ENCODE measurements around the gene WFDC1.

The WFDC1 gene

DNA sequence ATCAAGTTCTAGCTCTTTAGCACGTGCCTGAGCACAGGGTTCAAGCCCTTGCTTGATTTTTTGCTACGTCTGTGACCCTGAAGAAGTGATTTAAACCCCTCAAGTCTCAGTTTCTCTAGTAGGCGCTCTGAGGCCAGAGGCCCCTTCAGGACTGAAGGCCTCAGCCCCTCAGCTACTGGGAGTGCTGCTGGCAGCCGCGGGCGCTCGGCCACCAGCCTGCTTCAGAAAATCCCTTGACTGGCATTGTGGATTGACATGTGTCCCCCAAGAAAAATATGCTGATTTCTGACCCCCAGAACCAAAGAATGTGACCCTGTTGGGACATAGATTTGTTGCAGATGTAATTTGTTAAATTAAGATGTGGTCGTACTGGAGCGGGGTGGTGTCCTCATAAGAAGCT lies 20.2 kb upstream of the WFDC1 start:
- no peak for DNase-seq

DNA sequence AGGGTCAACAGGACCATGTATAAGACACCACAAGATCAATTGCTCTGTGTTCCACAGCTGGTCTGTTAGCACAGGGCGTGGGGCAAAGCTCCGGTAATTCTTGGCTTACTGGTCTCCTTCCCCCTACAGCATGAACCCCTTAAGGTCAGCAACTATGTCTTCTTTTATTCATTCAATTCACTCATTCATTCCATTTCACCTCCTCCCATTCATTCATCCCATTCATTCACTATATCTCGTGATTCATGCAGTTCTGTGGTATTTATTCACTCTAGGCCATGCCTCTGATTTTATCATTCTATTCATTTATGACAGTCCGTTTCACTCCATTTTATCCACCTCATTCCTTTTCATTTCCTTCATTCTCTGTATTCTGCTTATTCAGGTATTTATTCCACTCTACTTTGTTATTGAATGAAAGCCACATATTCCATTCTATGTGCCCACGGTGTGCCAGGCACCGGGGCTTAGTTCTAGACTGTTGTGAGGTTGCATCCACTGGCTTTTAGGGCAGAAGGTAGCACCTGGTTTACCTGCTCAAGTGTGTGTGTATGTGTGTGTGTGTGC lies 19.0 kb upstream of the WFDC1 start:
- no peak for DNase-seq

DNA sequence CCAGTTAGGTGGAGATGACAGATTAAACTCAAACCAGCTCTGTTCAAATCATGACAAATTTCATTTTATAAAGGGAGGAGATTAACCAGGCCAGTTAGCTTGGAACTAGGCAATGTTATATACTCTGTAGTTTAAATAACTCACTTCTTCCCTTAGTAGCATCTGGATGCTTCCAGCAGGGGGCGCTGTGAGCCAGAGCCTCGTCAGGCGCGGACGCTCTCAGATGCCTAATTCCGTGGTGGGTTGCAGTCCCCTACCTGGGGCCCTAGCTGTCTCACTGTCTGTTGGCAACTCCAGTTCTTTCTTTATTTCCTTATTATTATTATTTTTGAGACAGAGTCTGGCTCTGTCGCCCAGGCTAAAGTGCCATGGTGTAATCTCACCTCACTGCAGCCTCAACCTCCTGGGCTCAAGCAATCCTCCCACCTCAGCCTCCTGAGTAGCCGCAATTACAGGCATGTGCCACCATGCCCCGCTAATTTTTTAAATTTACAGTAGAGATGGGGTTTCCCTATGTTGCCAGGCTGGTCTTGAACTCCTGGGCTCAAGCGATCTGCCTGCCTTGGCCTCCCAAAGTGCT lies 17.3 kb upstream of the WFDC1 start:
- DNase-seq, result peak; percentile 62 to 67

DNA sequence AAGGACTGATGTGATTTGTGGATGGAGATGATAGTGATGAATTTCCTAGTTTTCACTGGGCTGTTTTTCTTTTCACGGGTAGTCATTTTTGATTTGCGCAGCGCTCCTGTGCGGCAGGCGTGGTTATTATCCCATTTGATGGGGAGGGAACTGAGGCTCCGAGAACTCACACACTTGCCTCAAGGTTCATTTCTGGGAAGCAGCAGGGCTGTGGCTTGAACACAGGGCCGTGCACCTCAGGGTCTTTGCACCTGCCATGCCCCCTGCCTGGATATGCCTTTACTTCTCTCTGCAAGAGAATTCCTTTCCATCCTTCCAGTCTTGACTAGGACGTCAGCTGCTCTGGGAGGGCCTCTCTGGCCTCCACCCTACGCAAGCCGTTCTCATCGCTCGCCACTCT lies 16.3 kb upstream of the WFDC1 start:
- no peak for DNase-seq

DNA sequence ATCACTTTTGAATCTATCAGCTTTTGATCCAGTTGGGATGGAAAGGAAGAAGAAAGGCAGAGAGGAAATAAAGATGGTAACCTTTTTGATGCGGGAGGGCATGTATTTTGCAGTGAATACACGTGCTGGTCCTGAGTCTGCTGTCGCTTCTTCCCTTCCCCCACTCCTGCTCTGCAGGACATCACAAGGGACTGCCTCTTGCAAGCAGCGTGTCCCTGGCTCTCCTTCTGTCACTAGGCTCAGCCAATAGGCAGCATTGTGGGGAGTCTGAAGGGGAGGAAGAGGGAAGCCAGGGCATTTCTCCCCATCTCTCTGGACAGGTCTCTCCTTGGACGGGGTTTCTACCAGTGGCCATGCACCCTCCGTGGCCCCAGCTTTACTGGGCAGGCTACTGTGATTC lies 15.7 kb upstream of the WFDC1 start:
- no peak for DNase-seq

DNA sequence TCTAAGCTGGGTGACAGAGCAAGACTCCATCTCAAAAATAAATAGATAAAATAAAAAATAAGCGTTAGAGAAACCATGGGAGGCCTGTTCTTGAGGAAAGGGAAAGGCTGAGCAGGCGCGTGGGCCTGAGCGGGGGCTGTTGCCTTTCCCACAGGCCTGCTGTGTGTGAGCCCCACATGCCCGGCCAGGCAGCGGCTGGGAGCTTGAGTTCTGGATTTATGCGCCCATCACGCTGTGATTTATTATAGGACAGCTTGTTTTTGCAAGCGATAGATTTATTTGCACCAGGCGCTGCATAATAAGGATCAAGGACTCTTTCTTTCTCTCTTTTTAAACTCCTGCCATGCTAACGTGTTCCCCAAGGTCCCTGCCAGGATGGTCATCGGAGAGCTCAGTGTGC lies 14.8 kb upstream of the WFDC1 start:
- no peak for DNase-seq

DNA sequence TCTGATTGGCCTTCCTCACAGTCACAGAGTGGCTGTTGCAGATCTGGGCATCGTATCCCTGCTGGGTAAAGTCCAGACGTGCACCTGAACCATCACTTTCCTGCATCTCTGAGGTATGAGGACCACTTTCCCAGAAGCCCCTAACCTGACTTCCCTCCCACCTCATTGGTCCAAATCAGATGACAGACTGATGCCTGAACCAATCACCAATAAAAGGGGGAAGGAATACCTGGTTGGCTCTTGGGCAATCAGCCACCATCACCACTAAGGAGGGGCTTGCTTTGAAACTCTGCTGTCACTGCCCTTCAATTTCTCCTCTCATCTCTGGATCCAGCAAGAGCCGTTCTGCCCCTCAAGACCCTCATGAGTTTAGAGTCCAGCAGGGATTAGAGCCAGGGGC lies 13.6 kb upstream of the WFDC1 start:
- DNase-seq, result no peak

DNA sequence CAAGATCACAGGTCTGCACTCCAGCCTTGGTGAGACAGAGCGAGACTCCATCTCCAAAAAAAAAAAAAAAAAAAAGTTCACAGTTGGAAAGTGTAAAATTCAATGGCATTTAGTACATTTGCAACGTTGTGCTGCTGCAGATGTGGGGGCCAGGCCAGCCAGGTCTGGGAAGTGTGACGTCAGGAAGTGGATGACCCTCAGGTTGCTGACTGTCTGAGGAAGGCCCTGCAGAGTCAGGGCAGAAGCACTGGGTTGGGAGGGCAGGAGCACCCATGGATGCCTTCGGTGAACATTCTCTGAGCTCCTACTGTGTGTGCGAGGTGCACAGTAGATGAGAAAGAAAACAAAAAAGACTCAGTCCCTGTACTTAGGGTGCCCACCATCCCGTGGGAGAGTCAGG lies 12.1 kb upstream of the WFDC1 start:
- no peak for DNase-seq

DNA sequence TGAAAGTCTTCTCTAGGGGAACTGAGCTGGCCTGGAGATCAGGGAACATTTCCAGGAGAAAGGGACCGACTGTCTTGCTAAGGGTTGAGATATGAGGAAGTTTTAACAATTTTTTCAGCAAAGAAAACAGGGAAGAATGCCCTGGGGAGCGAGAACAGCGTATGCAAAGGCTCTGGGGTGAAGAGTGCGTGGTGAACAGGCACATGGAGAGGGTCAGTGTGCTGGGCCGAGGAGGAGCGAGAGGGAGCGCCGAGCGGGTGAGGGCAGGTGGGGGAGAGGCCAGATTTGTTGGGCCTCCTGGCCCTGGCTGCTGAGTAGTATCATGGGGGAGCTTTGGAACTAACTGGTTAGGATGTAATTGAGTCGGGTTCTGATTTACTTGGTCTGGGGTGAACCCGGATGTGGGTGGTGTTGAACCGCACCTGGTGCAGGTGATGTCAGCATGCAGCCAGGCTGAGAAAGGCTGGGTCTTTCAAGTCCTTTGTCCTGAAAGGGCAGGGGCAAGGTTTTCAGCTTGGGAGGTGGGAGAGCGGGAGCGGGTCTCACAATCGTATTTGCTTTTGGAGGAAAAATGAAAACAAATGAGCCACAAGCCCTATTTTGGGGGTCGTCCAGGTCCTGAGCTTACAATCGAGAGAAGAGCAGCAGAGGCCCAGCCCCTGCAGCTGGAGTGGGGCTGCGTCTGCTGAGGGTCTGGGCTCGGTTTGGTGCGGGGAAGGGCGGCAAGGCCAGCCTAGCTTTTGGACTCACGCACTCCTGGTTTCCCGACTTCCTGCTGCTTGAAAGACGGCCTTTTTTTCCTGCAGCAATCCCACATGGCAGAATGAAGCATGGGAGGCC lies 11.1 kb upstream of the WFDC1 start:
- no peak for DNase-seq

DNA sequence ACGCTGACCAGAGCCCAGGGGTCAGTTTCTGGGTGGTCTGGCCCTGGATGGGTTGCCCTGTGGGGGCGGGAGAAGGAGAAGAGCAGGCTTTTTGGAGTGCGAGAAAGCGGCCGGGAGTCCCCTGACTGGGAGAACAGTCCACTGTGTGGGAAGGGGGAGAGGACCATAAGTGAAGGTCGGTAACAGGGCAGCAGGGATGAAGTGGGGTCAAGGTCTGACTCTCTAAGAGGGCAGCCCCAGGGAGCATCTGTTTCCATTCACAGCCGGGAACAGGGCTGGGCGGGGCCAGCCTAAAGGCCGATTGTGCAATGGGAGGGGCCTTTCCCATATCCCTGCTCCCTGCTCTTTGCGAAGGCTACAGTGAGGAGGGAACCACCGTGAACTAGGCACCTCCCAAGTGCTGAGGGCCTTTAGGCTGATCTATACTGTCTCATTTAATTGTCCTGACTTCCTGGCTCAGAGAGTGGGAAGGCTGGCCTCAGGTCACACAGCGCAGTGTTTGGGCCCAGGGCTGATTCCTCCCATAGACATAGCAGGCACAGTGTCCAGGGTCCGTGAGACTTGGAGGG lies 10.4 kb upstream of the WFDC1 start:
- DNase-seq, result no peak

DNA sequence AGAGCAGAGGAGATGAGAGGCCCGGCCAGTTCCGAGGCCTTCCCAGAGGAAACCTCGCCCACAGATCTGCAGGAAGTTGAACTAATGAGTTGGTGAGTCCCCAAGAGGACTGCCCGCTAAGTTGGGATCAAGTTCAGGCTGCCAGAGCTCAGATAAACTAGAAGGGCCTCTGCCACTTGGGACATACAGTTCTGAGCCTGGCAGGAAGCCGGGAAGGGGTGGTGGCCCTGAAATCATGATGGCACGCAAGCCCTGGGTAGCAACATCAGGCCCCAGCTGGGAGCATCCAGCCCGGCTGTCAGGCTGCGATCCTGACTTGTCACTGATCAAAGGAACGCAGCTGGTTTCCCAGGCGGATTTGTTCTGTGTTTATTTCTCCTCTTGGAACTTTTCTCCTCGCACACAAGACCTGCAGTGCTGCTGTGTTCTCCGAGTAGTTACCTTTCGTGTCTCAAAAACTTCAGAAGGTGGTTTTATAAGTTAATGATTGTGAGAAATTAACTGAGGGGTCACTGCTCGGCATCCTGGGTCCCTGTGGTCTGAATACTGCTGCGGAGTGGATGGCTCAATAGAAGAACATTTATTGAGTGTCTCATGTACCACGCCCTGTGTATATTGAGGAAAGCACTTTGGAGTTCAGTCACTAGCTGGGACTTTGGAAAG lies 8.0 kb upstream of the WFDC1 start:
- DNase-seq, result no peak

DNA sequence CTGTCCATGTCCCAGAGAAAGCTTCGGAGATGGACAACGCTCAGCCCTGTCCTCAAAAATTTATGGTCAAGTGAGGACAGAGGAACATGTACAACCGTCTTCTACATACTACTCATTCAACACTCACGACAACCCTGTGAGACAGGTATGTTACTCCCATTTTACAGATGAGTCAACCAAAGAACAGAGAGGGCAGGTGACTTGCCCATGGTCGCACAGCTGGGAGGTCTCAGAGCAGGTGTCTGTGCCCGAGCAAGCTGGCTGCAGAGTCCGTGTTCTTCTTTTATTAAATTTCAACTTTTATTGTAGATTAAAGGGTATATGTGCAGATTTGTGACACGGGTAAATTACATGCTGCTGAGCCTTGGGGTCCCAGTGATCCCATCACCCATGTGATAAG lies 5.8 kb upstream of the WFDC1 start:
- DNase-seq, result no peak

DNA sequence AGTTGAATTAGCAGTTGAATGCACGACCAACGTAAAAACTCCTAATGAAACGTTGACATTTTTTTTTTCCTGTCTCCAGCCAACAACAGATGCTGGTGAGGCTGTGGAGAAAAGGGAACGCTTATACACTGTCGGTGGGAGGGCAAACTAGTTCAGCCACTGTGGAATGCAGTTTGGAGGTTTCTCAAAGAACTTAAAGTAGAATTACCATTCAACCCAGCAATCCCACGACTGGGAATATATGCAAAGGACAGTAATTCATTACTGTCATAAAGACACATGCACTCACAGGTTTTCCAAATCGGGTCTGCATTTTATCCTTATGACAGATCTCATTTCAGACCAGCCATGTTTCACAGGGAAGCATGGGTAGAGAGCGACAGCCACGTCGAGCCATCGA lies 3.5 kb upstream of the WFDC1 start:
- no peak for DNase-seq

DNA sequence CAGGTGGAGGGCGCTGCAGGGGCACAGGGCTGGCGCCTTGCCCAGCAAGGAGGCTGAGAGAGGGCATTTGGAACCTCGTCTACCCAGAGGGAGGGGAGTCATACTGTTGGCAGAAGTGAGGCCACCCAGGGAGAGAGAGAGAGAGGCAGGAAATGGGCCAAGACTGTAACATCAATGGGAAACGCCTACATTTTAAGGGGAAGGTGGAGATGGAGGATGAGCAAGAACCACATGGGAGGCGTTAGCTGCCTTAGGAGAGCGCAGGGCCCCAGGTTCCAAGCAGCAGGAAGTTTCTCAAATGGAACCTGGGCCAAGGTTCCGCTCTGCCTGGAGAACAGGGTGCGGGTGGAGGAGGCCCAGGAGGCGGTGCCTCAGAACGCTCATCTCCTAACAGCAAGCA lies 2.7 kb upstream of the WFDC1 start:
- DNase-seq, result no peak

DNA sequence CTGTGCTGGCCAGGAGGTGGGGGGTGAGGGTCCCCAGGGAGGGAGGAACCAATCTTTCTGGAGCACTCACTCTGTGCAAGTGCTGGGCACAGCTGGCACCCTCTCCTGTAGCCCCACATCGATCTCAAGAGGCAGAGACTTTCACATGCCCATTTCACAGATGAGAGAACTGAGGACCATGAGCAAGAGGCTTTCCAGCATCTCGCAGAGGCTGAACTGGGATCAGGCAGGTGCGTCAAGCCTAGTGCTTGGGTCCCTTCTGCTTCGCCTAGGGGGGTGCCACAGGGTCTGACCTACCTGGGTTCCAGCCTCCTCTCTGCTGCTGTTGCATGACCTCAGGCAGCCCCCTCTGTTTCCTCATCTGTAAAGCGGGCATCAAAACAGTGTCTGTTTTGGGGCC lies 1.3 kb upstream of the WFDC1 start:
- no peak for DNase-seq

DNA sequence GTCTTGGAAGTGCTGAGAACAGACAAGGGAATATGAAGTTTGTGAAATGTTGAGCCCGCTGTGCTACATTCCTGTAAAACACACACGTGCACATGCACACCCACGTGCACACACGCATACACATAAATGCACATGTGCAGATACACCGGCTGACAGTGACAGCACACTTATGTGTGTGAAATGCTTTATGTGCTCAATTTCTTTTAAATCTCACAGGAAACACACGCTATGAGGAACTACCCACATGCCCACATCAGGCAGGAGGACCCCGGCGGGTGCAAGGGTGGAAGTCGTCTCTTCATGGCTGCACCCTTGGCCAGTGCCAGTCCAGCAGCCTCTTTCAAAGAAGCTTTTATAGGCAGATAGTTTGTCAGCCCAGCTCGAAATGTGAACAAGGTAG lies 561 bp upstream of the WFDC1 start:
- DNase-seq, result no peak

DNA sequence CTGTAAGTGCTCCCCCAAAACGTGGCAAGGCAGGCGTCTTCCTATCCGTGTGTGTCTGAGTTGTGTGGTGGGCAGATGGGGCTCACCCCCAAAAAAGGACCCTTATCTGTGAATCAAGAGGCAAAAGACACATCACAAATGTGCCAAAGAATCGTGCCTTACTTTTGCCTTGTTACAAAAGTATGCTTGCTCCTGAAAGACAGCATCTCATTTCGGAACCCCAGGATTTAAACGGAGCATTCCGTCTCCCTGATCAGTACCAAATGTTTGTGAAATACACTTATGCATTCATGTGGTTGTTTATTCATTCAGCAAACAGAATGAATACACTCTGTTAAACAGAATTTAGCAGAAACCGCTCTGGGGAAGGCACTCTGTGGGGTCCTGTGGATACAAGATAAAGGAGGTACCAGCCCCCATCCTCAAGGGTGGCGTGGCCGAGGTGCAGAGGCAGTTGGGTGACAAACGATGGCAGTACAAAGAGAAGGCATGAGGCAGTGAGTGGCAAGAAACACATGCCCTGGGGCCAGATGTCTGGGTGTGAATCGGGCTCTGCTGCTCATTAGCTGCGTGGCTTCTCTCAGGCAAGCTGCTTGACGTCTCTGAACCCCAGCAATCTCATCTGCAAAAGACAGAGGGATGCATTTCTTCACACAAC lies 654 bp downstream of the WFDC1 start:
- DNase-seq, result no peak

DNA sequence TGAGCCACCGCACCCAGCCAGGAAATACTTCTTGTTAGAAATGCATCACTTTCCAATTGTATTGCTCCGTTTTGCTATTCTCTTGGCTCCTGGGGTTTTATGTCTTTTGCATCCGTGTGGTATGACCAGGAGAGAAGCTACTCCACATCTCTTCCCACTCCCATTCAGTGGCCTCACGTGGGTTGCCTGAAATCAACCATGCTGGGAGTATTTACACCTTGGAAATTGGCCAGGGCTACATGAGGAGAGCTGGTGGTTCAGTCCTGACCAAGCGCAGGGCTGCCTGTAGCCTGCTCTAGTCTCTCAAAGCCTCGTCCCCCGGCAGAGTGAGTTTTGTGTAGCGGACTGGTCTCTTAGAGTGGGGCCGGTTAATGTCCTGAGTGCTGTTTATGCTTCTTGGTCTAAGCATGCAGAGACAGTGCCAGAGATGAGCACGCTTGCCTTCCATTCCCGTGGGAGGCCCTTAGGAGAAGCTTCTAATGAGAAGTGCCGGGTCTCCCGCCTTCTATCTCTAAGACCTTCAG lies 3.8 kb downstream of the WFDC1 start:
- DNase-seq, result no peak

DNA sequence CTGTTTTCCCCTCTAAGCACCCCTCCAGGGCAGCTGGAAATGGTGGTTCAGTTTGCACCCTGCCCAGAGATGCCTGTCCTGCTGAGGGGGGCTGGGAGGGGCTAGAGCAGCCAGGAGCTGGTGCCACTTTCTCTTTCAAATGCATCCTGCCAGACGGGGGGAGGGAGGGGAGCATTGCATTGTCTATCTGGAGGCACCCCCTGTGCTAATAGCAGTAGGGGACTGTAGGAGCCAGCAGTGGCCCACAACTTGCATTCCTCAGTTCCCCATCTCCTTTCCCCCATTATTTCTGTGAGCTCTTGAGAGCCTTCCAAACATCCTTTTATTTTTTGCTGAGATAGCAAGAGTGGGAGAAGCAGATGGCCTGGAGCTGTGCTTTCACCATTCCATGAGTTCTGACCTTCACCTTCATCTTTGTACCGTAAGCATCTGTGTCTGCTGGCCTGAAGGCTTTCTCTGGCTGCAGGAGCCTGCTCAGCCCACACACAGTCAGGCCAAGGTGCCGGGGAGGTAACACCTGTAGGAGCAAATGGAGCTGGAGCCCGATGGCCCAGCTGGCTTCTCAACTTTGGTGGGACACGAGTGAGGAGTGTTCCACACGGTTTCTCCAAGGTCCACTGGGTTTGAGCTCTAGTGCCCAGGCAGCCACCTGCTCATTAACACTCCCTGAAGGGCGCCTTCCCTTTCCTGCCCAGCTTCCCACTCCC lies 5.2 kb downstream of the WFDC1 start:
- DNase-seq, result no peak

DNA sequence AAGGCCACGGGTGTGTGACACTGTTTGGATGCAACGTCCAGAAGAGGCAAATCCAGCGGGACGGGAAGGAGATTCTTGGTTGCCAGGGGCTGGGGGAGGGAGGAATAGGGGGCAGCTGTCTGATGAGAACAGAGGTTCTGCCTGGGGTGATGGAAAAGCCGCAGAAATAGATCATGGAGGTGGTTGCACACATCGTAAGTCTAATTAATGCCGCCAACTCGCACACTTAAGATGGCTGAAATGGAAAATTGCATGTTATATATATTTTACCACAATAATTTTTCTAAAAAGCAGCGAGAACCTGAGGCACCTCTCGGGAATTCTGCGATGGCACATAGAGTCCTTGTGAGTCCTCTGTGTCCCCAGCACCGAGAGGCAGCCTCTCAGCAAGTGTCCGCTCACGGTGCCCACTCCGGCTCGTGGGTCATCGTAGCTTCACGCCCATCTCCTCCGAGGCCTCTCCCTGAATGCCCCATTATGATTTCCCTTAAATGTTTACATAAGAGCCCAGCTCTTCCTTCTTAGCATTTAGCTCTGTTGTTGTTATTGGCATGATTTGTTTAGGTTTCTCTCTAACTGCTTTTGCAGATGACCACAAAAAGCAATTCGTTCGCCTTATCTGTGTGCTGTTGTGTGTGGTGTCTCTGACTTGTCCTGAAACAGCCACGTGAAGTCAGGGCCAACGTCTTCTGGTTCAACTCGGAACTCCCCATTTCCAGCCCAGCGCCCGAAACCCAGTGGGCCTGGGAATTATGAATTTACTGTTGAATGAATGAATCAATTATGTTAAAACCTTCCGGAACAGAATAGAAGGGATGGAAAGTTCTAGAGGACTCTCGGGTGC lies 7.7 kb downstream of the WFDC1 start:
- no peak for DNase-seq

DNA sequence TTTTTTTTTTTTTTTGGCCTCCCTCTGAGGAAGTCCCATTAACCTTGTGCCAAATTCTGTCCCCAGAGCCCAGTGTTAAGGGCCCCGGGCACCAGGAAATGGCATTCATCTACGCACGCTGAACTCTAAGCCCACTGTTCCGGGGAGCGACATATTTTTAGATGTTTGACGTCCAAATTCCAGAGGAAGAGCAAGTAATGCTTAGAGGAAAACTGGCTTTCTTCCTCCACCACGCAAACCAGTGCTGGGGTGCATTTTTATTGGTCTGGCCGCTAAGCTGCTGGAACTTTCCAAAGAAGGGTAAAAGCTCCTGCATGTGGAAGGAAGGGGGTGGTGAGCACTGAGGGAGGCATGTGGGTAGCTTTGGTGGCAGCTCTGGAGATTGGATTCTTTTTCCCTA lies 8.3 kb downstream of the WFDC1 start:
- DNase-seq, result no peak
